MM.1S (cell line): ENCODE results near the gene PCNX1.
A peak's percentile ranks its signal among the peaks of the same experiment; 100 is the strongest.

Experiments
- DNase-seq: peaks from one replicate; pipeline ENCODE4 v3.0.0-alpha.2; 2015
- H2AFZ ChIP-seq: fragments of 300-600 bp; sonication (generic); 2 replicates; pipeline ENCODE4 v1.6.0; 2016; ENCODE audit warnings: antibody characterized with exemption, low read length
- H3F3A ChIP-seq: fragments of 300-600 bp; sonication (generic); 2 replicates; pipeline ENCODE4 v1.6.1; 2016; ENCODE audit warnings: mild to moderate bottlenecking, antibody characterized with exemption, low read length, moderate library complexity, mixed read lengths; ENCODE audit not compliant: insufficient read depth
- H3K27ac ChIP-seq: fragments of 300-600 bp; sonication (generic); 2 replicates; pipeline ENCODE4 v1.5.1; 2016; ENCODE audit warnings: mild to moderate bottlenecking, low read length
- H3K27me3 ChIP-seq: fragments of 300-600 bp; sonication (generic); replicated peaks from 2 replicates; pipeline ENCODE4 v1.6.0; 2016; ENCODE audit warnings: low read length; ENCODE audit not compliant: insufficient read depth
- H3K36me3 ChIP-seq: fragments of 300-600 bp; sonication (generic); replicated peaks from 2 replicates; pipeline ENCODE4 v1.6.1; 2016; ENCODE audit warnings: mild to moderate bottlenecking, low read length, mixed read lengths; ENCODE audit not compliant: insufficient read depth
- H3K4me1 ChIP-seq: fragments of 300-600 bp; sonication (generic); 2 replicates; pipeline ENCODE4 v1.6.1; 2016; ENCODE audit warnings: low read length, mixed read lengths
- H3K4me2 ChIP-seq: fragments of 300-600 bp; sonication (generic); 2 replicates; pipeline ENCODE4 v1.6.0; 2016; ENCODE audit warnings: low read depth, low read length
- H3K4me3 ChIP-seq: fragments of 300-600 bp; sonication (generic); 2 replicates; pipeline ENCODE4 v1.5.1; 2016; ENCODE audit warnings: low read length, mixed read lengths
- H3K79me2 ChIP-seq: fragments of 300-600 bp; sonication (generic); 2 replicates; pipeline ENCODE4 v1.6.1; 2016; ENCODE audit warnings: mixed run types, low read length, mixed read lengths
- H3K9ac ChIP-seq: fragments of 300-600 bp; sonication (generic); 2 replicates; pipeline ENCODE4 v1.6.1; 2016; ENCODE audit warnings: low read length, mixed read lengths
- H3K9me2 ChIP-seq: fragments of 300-600 bp; sonication (generic); replicated peaks from 2 replicates; pipeline ENCODE4 v1.6.1; 2016; ENCODE audit warnings: mild to moderate bottlenecking, low read length, mixed read lengths; ENCODE audit not compliant: insufficient read depth
- H3K9me3 ChIP-seq: fragments of 300-600 bp; sonication (generic); replicated peaks from 2 replicates; pipeline ENCODE4 v1.6.1; 2016; ENCODE audit warnings: mild to moderate bottlenecking, low read length, mixed read lengths; ENCODE audit not compliant: insufficient read depth
- H4K20me1 ChIP-seq: fragments of 300-600 bp; sonication (generic); 2 replicates; pipeline ENCODE4 v1.6.1; 2016; ENCODE audit warnings: mild to moderate bottlenecking, low read length, moderate library complexity, mixed read lengths; ENCODE audit not compliant: insufficient read depth
- CTCF ChIP-seq: fragments of 300-600 bp; sonication (generic); IDR thresholded peaks from 2 replicates; pipeline ENCODE4 v1.5.1; 2016; ENCODE audit warnings: antibody characterized with exemption, low read length, mixed read lengths
- EZH2 ChIP-seq: fragments of 300-600 bp; sonication (generic); optimal IDR thresholded peaks from 2 replicates; pipeline ENCODE3; 2017; ENCODE audit warnings: low read depth, mild to moderate bottlenecking, antibody characterized with exemption, low read length, mixed read lengths
- EZH2phosphoT487 ChIP-seq: fragments of 300-600 bp; sonication (generic); IDR thresholded peaks from 2 replicates; pipeline ENCODE4 v1.6.1; 2018; ENCODE audit warnings: antibody characterized with exemption, low read length

Gene PCNX1

DNA sequence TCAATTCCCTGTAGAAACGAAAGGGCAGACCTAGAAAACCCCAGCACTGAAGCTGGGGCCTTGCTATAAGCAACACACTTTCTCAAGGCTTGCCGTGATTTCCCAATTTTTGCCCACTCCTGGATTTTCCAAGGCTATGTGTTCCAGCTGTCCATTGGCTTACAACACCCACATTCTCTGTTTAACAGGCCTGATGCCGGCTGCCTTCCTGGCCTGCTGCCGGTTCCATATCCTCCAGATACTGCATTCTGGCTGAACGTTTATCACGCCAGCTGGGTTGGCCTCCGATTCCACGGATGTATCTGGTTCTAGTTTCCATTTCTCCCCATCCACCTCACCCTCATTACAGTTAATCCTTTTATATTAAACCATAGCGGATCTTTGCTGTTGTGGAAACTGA lies 2.0 kb upstream of the PCNX1 start:
- DNase-seq: no peak
- H2AFZ ChIP-seq: no peak overlapping the region
- no peaks in the 10 kb centered on the region for H3K4me1 ChIP-seq
- no peak overlapping the region for H3K9ac ChIP-seq
- no peak overlapping the region for H3K4me2 ChIP-seq
- H3K36me3 ChIP-seq: no peaks in the 10 kb centered on the region
- no peak overlapping the region for H3K27ac ChIP-seq
- H3K4me3 ChIP-seq: no peak overlapping the region
- no peaks in the 10 kb centered on the region for H4K20me1 ChIP-seq
- peaks cover 22% of the 10 kb centered on the region for H3K79me2 ChIP-seq
- H3K9me3 ChIP-seq: no peaks in the 10 kb centered on the region
- H3K9me2 ChIP-seq: no peaks in the 10 kb centered on the region
- H3K27me3 ChIP-seq: no peaks in the 10 kb centered on the region
- no peak for TF ChIP-seq EZH2
- TF ChIP-seq EZH2phosphoT487: no peak
- TF ChIP-seq CTCF: no peak
- no peaks in the 10 kb centered on the region for H3F3A ChIP-seq

GRCh38 chr14:70906793-70907175 lies 475 bp upstream of the PCNX1 start:
- no peaks in the 10 kb centered on the region for H4K20me1 ChIP-seq
- no peaks in the 10 kb centered on the region for H3K9me2 ChIP-seq
- H3K27ac ChIP-seq: no peak overlapping the region
- DNase-seq: no peak
- H3F3A ChIP-seq: no peaks in the 10 kb centered on the region
- no peaks in the 10 kb centered on the region for H3K4me1 ChIP-seq
- H2AFZ ChIP-seq: peak overlapping the region; percentile 85
- H3K9ac ChIP-seq: peak overlapping the region; percentile 13; the same call in 1 of the 2 replicates
- H3K9me3 ChIP-seq: no peaks in the 10 kb centered on the region
- no peaks in the 10 kb centered on the region for H3K27me3 ChIP-seq
- peaks cover 37% of the 10 kb centered on the region for H3K79me2 ChIP-seq
- H3K4me3 ChIP-seq: peak overlapping the region; percentile 53
- peak overlapping the region; percentile 69 for H3K4me2 ChIP-seq
- no peak for TF ChIP-seq CTCF
- no peak for TF ChIP-seq EZH2phosphoT487
- no peak for TF ChIP-seq EZH2
- no peaks in the 10 kb centered on the region for H3K36me3 ChIP-seq

DNA sequence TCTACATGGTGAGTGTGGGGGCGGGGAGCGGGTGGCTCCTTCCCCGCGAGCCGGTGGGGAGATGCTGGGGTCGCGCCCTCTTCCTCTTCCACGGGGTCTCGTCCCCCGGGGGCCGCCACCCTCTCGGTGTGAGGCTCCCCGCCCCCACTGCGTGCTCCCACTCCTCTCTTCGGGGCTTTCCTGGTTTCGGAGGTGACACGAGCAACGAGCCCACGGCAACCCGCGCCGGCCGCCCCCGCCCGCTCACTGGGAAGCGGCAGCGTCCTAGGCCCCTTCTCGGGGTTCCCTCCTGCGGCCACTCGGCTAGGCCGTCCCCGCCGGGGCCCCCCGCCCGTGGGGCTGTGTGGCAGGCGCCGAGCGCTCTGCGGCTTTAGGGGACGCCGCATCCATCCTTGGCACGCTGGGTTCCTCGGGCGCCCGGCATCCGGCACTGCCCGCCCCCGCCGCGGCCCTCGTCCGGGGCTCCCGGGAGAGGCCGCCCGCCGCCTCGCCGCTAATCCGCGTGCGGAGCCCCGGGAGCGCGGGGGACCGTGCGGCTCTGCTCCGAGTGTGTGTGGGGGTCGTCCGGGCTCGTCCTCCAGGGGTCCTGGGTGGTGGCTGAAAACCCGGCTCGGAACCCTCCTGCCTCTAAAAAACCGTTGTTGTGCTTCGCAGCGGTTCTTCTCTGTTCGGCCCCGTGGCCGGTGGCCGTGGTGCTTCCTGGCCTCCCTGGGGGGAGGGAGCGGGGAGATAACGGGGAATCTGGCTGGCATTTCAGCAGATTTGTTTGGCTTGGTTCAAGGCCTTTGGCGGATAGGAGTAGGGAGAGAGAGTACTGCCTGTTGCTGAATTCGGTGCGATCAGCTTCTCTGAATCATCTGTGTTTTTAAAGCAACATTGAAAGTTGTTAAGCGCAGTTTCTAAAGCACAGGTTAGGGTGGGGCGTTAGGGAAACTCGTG lies 1.0 kb downstream of the PCNX1 start:
- H3K9me3 ChIP-seq: no peaks in the 10 kb centered on the region
- H4K20me1 ChIP-seq: no peaks in the 10 kb centered on the region
- H3K4me2 ChIP-seq: peak overlapping the region; percentile 61
- H3K4me3 ChIP-seq: peak overlapping the region; percentile 79
- TF ChIP-seq CTCF (no peak), EZH2phosphoT487 (no peak), EZH2 (no peak)
- no peak overlapping the region for H2AFZ ChIP-seq
- H3K36me3 ChIP-seq: no peaks in the 10 kb centered on the region
- H3K9me2 ChIP-seq: no peaks in the 10 kb centered on the region
- H3K79me2 ChIP-seq: peaks cover 51% of the 10 kb centered on the region
- peak overlapping the region; percentile 63; the same call in 1 of the 2 replicates for H3K9ac ChIP-seq
- H3K27me3 ChIP-seq: no peaks in the 10 kb centered on the region
- peak overlapping the region; percentile 44; the same call in 1 of the 2 replicates for H3K27ac ChIP-seq
- no peaks in the 10 kb centered on the region for H3K4me1 ChIP-seq
- no peaks in the 10 kb centered on the region for H3F3A ChIP-seq
- peak; percentile 20 for DNase-seq
